ENCODE results near the gene ATG2A. TPM values are rescaled to one million over a fixed set of nuclear protein-coding genes. Genes with fewer than 3 reads are reported as not detected.

Gene ATG2A
- total RNA-seq, 1 experiment from 2014 or later: 5.2 TPM

Small RNA genes lying within 50 kb of the gene (small RNA-seq; reads per million reads assigned to genes)
- gene MIR6749: 0 reads per million in 2 experiments
- 0 reads per million in 2 experiments for gene MIR6750

Other genes with a start within 250 kb of the ATG2A start
- gene NRXN2, start 194.0 kb downstream of the ATG2A start, total RNA-seq (2014; rRNA removed; shearing (Covaris generic)): 0.43 and 0.77 TPM in 2 replicates
- 0.19 TPM in 1 of 2 replicates, not detected in the other for gene RASGRP2, start 173.1 kb downstream of the ATG2A start, total RNA-seq (2014; rRNA removed; shearing (Covaris generic))
- gene PYGM, start 157.2 kb downstream of the ATG2A start, total RNA-seq (2014; rRNA removed; shearing (Covaris generic)): 0.05 and 0.08 TPM in 2 replicates
- 53.3 and 57.4 TPM in 2 replicates for gene SF1, start 138.7 kb downstream of the ATG2A start, total RNA-seq (2014; rRNA removed; shearing (Covaris generic))
- 14.9 and 16.3 TPM in 2 replicates for gene MAP4K2, start 114.0 kb downstream of the ATG2A start, total RNA-seq (2014; rRNA removed; shearing (Covaris generic))
- gene MEN1, start 106.7 kb downstream of the ATG2A start, total RNA-seq (2014; rRNA removed; shearing (Covaris generic)): 8.5 and 9.1 TPM in 2 replicates
- gene CDC42BPG, start 72.6 kb downstream of the ATG2A start, total RNA-seq (2014; rRNA removed; shearing (Covaris generic)): 1.1 and 1.6 TPM in 2 replicates
- gene EHD1, start 38.6 kb downstream of the ATG2A start, total RNA-seq (2014; rRNA removed; shearing (Covaris generic)): 9.7 and 12.6 TPM in 2 replicates
- gene PPP2R5B, start 7.5 kb upstream of the ATG2A start, total RNA-seq (2014; rRNA removed; shearing (Covaris generic)): 8.4 and 13.3 TPM in 2 replicates
- not detected in 2 replicates for gene GPHA2, start 18.7 kb upstream of the ATG2A start, total RNA-seq (2014; rRNA removed; shearing (Covaris generic))
- not detected in 2 replicates for gene MAJIN, start 54.9 kb upstream of the ATG2A start, total RNA-seq (2014; rRNA removed; shearing (Covaris generic))
- 0.43 and 0.45 TPM in 2 replicates for gene BATF2, start 79.8 kb upstream of the ATG2A start, total RNA-seq (2014; rRNA removed; shearing (Covaris generic))
- gene ARL2, start 97.0 kb upstream of the ATG2A start, total RNA-seq (2014; rRNA removed; shearing (Covaris generic)): 88.5 and 88.6 TPM in 2 replicates
- gene SNX15, start 110.2 kb upstream of the ATG2A start, total RNA-seq (2014; rRNA removed; shearing (Covaris generic)): 6.2 and 7.4 TPM in 2 replicates
- 4.7 and 4.8 TPM in 2 replicates for gene SAC3D1, start 124.0 kb upstream of the ATG2A start, total RNA-seq (2014; rRNA removed; shearing (Covaris generic))
- gene NAALADL1, start 141.3 kb upstream of the ATG2A start, total RNA-seq (2014; rRNA removed; shearing (Covaris generic)): not detected in 2 replicates
- 18.8 and 21.7 TPM in 2 replicates for gene CDCA5, start 166.8 kb upstream of the ATG2A start, total RNA-seq (2014; rRNA removed; shearing (Covaris generic))
- gene ZFPL1, start 167.0 kb upstream of the ATG2A start, total RNA-seq (2014; rRNA removed; shearing (Covaris generic)): 22.2 and 23.8 TPM in 2 replicates
- gene VPS51, start 179.0 kb upstream of the ATG2A start, total RNA-seq (2014; rRNA removed; shearing (Covaris generic)): 86.9 and 92.9 TPM in 2 replicates
- 3.4 and 5.3 TPM in 2 replicates for gene TM7SF2, start 194.7 kb upstream of the ATG2A start, total RNA-seq (2014; rRNA removed; shearing (Covaris generic))
- 7.5 and 8.1 TPM in 2 replicates for gene ZNHIT2, start 200.5 kb upstream of the ATG2A start, total RNA-seq (2014; rRNA removed; shearing (Covaris generic))
- 196 and 229 TPM in 2 replicates for gene FAU, start 204.9 kb upstream of the ATG2A start, total RNA-seq (2014; rRNA removed; shearing (Covaris generic))
- 52.2 and 53.9 TPM in 2 replicates for gene MRPL49, start 205.1 kb upstream of the ATG2A start, total RNA-seq (2014; rRNA removed; shearing (Covaris generic))
- 8.9 and 12.2 TPM in 2 replicates for gene SYVN1, start 217.3 kb upstream of the ATG2A start, total RNA-seq (2014; rRNA removed; shearing (Covaris generic))